Ishikawa (cell line): ENCODE measurements around the gene MCRS1.

ENCODE experiments used
- CEBPB ChIP-seq: IDR thresholded peaks from 2 replicates; pipeline ENCODE4 v1.6.1; 2012
- CREB1 ChIP-seq: IDR thresholded peaks from 2 replicates; pipeline ENCODE4 v1.6.1; 2012; ENCODE audit warnings: low read depth
- EGR1 ChIP-seq: IDR thresholded peaks from 2 replicates; pipeline ENCODE4 v1.6.1; 2012
- EP300 ChIP-seq: IDR thresholded peaks from 2 replicates; pipeline ENCODE4 v1.6.1; 2012; ENCODE audit warnings: borderline replicate concordance
- FOXM1 ChIP-seq: IDR thresholded peaks from 2 replicates; pipeline ENCODE4 v1.6.1; 2012; ENCODE audit warnings: low read depth, borderline replicate concordance
- MAX ChIP-seq: IDR thresholded peaks from 2 replicates; pipeline ENCODE4 v1.6.1; 2012
- NFIC ChIP-seq: IDR thresholded peaks from 2 replicates; pipeline ENCODE4 v1.6.1; 2012
- RAD21 ChIP-seq: IDR thresholded peaks from 2 replicates; pipeline ENCODE4 v1.6.1; 2012; ENCODE audit warnings: low read depth
- REST ChIP-seq: IDR thresholded peaks from 2 replicates; pipeline ENCODE4 v1.6.1; 2012; ENCODE audit warnings: low read depth, mild to moderate bottlenecking
- TAF1 ChIP-seq: IDR thresholded peaks from 2 replicates; pipeline ENCODE4 v1.6.1; 2012; ENCODE audit warnings: low read depth, mild to moderate bottlenecking
- TCF12 ChIP-seq: IDR thresholded peaks from 2 replicates; pipeline ENCODE4 v1.6.1; 2012; ENCODE audit warnings: low read depth
- TEAD4 ChIP-seq: IDR thresholded peaks from 2 replicates; pipeline ENCODE4 v1.6.1; 2012
- USF1 ChIP-seq: IDR thresholded peaks from 2 replicates; pipeline ENCODE4 v1.6.1; 2012
- YY1 ChIP-seq: IDR thresholded peaks from 2 replicates; pipeline ENCODE4 v1.6.1; 2012; ENCODE audit warnings: low read depth
- ZBTB7A ChIP-seq: IDR thresholded peaks from 2 replicates; pipeline ENCODE4 v1.6.1; 2012; ENCODE audit warnings: low read depth

MCRS1 gene

GRCh38 chr12:49583366-49584094 lies 15.6 kb upstream of the MCRS1 start:
- TF ChIP-seq CREB1 (no peak), TCF12 (no peak), TEAD4 (no peak), TAF1 (no peak), CEBPB (no peak), EP300 (no peak), EGR1 (no peak), USF1 (no peak), NFIC (no peak), MAX (no peak), RAD21 (no peak), FOXM1 (no peak), YY1 (no peak), ZBTB7A (no peak), REST (no peak)

- no peak for TF ChIP-seq CREB1
- no peak for TF ChIP-seq YY1
- TF ChIP-seq NFIC: no peak
- no peak for TF ChIP-seq RAD21
- TF ChIP-seq USF1: no peak
- TF ChIP-seq TAF1: no peak
- TF ChIP-seq TEAD4: no peak
- no peak for TF ChIP-seq EP300
- no peak for TF ChIP-seq ZBTB7A
- no peak for TF ChIP-seq CEBPB
- no peak for TF ChIP-seq EGR1
- no peak for TF ChIP-seq MAX
Measured at GRCh38 chr12:49582850-49583249, 14.9 kb upstream of the MCRS1 start.

- no peak for TF ChIP-seq TAF1
- no peak for TF ChIP-seq REST
- TF ChIP-seq RAD21: no peak
- no peak for TF ChIP-seq FOXM1
- no peak for TF ChIP-seq MAX
Measured at GRCh38 chr12:49582201-49582600, 14.3 kb upstream of the MCRS1 start.

GRCh38 chr12:49580572-49581535 lies 12.9 kb upstream of the MCRS1 start:
- TF ChIP-seq TCF12 (peak; percentile 68), RAD21 (peak; percentile 97), TEAD4 (peak; percentile 44; the same call in 1 of the 2 replicates), USF1 (no peak), EP300 (no peak)

- TF ChIP-seq MAX (no peak), RAD21 (no peak), REST (no peak), USF1 (no peak), YY1 (no peak), TEAD4 (no peak), EGR1 (no peak), ZBTB7A (no peak)
Measured at GRCh38 chr12:49578471-49579112, 10.7 kb upstream of the MCRS1 start.
